Hematopoietic multipotent progenitor cell treated with erythropoietin and hydrocortisone succinate and interleukin-3 and kit ligand, for 17 days (in vitro differentiated cells): ENCODE results near the gene SLC22A12.
"Not testable (repeated sequence)": the region's sequence is repeated elsewhere in the genome, so short reads cannot be mapped to it uniquely, and the experiment has no call there.

Experiments used
- DNase-seq: peaks from one replicate; pipeline ENCODE4 v3.0.0-alpha.2; 2015; ENCODE audit warnings: low spot score

SLC22A12 gene

GRCh38 chr11:64590763-64591221, at the start of gene SLC22A12:
TSS of gene SLC22A12 (plus strand) at chr11:64591220. CDS start at chr11:64591557, 337 bp downstream.
- DNase-seq: no peak

GRCh38 chr11:64542172-64543125, 48.6 kb upstream of the SLC22A12 start:
- DNase-seq: no peak

GRCh38 chr11:64543818-64544217, 47.2 kb upstream of the SLC22A12 start:
- DNase-seq: no peak

- DNase-seq: no peak
These were observed 46.3 kb upstream of the SLC22A12 start for GRCh38 chr11:64544616-64545296.

- DNase-seq: no peak
These were observed 45.4 kb upstream of the SLC22A12 start for GRCh38 chr11:64545619-64546018.

GRCh38 chr11:64546176-64546575, 44.8 kb upstream of the SLC22A12 start:
- DNase-seq: no peak

GRCh38 chr11:64546600-64546999, 44.4 kb upstream of the SLC22A12 start:
- no peak for DNase-seq

GRCh38 chr11:64549969-64550368, 41.1 kb upstream of the SLC22A12 start:
- DNase-seq: no peak

GRCh38 chr11:64553554-64554201, 37.3 kb upstream of the SLC22A12 start:
- peak; percentile 33 for DNase-seq

GRCh38 chr11:64556044-64556720, 34.8 kb upstream of the SLC22A12 start:
- DNase-seq: no peak

GRCh38 chr11:64556721-64557250, 34.2 kb upstream of the SLC22A12 start:
- DNase-seq: no peak

GRCh38 chr11:64558065-64558745, 32.8 kb upstream of the SLC22A12 start:
- no peak for DNase-seq

- DNase-seq: no peak
These were observed 32.2 kb upstream of the SLC22A12 start for GRCh38 chr11:64558869-64559268.

GRCh38 chr11:64559351-64560138, 31.5 kb upstream of the SLC22A12 start:
- DNase-seq: no peak

GRCh38 chr11:64560139-64560771, 30.8 kb upstream of the SLC22A12 start:
- no peak for DNase-seq

GRCh38 chr11:64560941-64561340, 30.1 kb upstream of the SLC22A12 start:
- DNase-seq: no peak

- DNase-seq: not testable (repeated sequence)
These were observed 29.6 kb upstream of the SLC22A12 start for GRCh38 chr11:64561429-64561828.

- DNase-seq: no peak
These were observed 28.9 kb upstream of the SLC22A12 start for GRCh38 chr11:64561984-64562722.
